ENCODE data around the gene MUC12.
"Not testable (repeated sequence)": the region's sequence is repeated elsewhere in the genome, so short reads cannot be mapped to it uniquely, and the experiment has no call there.

MUC12 gene

GRCh38 chr7:100957832-100958421, 11.4 kb upstream of the MUC12 start:
- no peak for DNase-seq

- DNase-seq: no peak
Observed at GRCh38 chr7:100959894-100960293, 9.5 kb upstream of the MUC12 start.

GRCh38 chr7:100962537-100962936, 6.8 kb upstream of the MUC12 start:
- no peak for DNase-seq

GRCh38 chr7:100963386-100963785, 6.0 kb upstream of the MUC12 start:
- DNase-seq: no peak

DNA sequence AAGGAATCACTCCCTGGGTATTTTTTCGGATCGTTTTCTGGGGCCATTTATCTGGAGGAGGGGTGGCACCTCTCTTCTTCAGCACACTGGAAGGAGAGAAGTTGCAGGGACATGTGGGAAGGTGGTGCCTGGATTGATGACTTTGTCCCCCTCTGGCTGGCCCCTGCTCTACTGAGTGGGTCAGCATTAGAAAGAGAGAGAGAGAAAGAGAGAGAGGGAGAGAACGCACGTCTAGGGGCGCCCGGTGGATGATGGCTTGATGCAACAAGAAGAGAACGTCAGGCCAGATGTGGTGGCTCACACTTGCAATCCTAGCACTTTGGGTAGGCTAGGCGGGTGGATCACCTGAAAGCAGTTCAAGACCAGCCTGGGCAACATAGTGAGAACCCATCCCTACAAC, 5.5 kb upstream of the MUC12 start:
- no peak for DNase-seq

GRCh38 chr7:100964630-100965029, 4.7 kb upstream of the MUC12 start:
- no peak for DNase-seq

GRCh38 chr7:100965045-100965722, 4.2 kb upstream of the MUC12 start:
- no peak for DNase-seq

GRCh38 chr7:100965723-100966541, 3.4 kb upstream of the MUC12 start:
- DNase-seq: peak; percentile 67

- DNase-seq: no peak
Observed at GRCh38 chr7:100966542-100967291, 2.6 kb upstream of the MUC12 start.

- no peak for DNase-seq
Observed at GRCh38 chr7:100967292-100967863, 2.0 kb upstream of the MUC12 start.

DNA sequence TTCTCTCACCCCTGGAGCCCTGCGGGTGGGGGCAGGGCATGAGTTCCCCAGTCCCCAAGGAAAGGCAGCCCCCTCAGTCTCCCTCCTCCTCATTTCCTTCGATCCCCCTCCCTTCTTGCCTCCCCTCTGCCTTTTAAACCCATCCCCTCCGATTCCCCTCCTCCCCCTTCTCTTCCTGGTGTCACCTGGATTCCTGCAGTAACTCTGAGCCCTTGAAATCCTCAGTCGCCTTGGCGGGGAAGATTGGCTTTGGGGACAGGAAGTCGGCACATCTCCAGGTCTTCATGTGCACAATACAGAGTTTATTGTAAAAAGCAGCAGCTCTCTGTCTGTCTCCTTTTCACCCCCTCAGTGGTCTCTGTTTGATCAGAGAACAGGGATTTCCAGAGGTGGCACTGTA, 1.3 kb upstream of the MUC12 start:
- no peak for DNase-seq

GRCh38 chr7:100968650-100969049, 715 bp upstream of the MUC12 start:
- no peak for DNase-seq

- no peak for DNase-seq
Observed at GRCh38 chr7:100971111-100972001, 2.0 kb downstream of the MUC12 start.

DNA sequence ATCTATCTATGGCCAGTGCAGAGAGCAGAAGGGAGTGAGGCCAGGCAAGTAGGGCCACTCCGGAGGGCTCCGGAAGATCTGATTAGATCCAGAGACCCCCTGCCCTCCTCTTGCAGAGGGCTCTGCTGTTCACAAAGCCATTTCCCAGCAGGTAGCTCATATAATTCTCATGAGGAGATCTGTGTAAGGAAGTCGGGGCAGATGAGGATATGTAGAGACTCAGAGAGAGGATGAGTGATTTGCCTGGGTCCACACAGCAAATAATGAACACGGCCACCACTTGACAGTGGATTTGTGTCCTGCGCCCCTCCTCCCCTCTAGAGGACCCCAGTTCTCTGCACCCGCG, 2.6 kb downstream of the MUC12 start:
- DNase-seq: no peak

DNA sequence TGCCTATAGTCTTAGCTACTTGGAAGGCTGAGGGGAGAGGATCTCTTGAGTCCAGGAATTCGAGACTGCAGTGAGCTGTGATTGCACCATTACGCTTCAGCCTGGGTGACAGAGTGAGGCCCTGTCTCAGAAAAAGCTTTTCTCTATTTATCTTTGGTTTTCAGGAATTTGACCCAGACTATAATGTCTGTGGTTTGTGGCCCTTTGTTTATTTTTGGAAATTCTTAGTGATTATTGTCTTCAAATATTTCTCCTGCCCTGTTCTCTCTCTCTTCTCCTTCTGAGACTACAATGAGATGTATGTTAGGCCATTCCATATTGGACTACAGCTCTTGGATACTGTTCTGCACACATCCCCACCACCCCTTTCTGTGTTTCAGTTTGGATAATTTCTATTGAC, 4.7 kb downstream of the MUC12 start:
- no peak for DNase-seq

DNA sequence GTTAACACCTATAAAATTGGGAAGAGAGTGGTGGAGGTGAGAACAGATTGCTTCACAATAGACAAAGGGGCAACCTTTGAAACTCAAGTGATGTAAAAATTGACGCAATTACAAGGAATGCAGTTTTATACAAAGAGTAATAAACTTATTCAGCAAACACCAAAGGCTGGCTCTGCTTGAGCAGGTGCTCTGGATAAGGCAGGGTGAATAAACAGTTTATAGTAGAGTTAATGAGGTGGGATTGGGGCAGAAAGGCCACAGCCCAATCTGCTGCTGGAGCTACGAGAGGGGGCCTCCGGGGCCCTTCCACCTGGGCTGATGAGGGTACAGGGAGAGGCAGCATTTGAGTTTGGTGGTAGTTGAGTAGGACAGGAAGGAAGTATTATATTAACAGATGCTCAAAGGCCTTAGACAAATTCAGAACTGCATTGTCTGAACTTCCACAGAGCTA, 6.0 kb downstream of the MUC12 start:
- no peak for DNase-seq

GRCh38 chr7:100978300-100978699, 8.9 kb downstream of the MUC12 start:
- DNase-seq: no peak

GRCh38 chr7:100983451-100984187, 14.3 kb downstream of the MUC12 start:
- no peak for DNase-seq

- not testable (repeated sequence) for DNase-seq
Observed at GRCh38 chr7:100984241-100984918, 15.0 kb downstream of the MUC12 start.

- not testable (repeated sequence) for DNase-seq
Observed at GRCh38 chr7:100985033-100985797, 15.8 kb downstream of the MUC12 start.

All from CD4-positive, alpha-beta T cell treated with Interleukin-12 subunit alpha and Interleukin-12 subunit beta, for 1 hour (primary cell).